RWPE2 (cell line): ENCODE data around the gene KLC1.

Experiments
- ATAC-seq: fragments of 200-7000 bp; cut with Tn5 transposase; 3 replicates; pipeline ENCODE4 v1.9.1; 2021; ENCODE audit warnings: low read depth
- DNase-seq: peaks from one replicate; pipeline ENCODE4 v3.0.0-alpha.2; 2020; ENCODE audit warnings: low spot score
- H3K27ac ChIP-seq: fragments of 450-650 bp; 2 replicates; pipeline ENCODE4 v1.5.1; 2017; ENCODE audit warnings: mild to moderate bottlenecking; ENCODE audit not compliant: poor library complexity, severe bottlenecking
- H3K27me3 ChIP-seq: fragments of 250-450 bp; sonication (Bioruptor Pico); 2 replicates; pipeline ENCODE4 v1.5.1; 2021; ENCODE audit warnings: mild to moderate bottlenecking, moderate library complexity; ENCODE audit not compliant: insufficient read depth, poor library complexity, severe bottlenecking
- H3K36me3 ChIP-seq: fragments of 250-450 bp; sonication (Bioruptor Pico); 2 replicates; pipeline ENCODE4 v1.5.1; 2020; ENCODE audit warnings: low read depth, mild to moderate bottlenecking, moderate library complexity
- H3K4me1 ChIP-seq: fragments of 250-450 bp; sonication (Bioruptor Pico); 2 replicates; pipeline ENCODE4 v1.5.1; 2021; ENCODE audit warnings: mild to moderate bottlenecking, moderate library complexity; ENCODE audit not compliant: insufficient read depth, poor library complexity, severe bottlenecking
- H3K4me3 ChIP-seq: fragments of 250-450 bp; sonication (Bioruptor Pico); 2 replicates; pipeline ENCODE4 v1.5.1; 2021; ENCODE audit warnings: mild to moderate bottlenecking, moderate library complexity; ENCODE audit not compliant: severe bottlenecking
- H3K9me3 ChIP-seq: fragments of 250-450 bp; sonication (Bioruptor Pico); 2 replicates; pipeline ENCODE4 v1.5.1; 2021; ENCODE audit warnings: mild to moderate bottlenecking, moderate library complexity; ENCODE audit not compliant: severe bottlenecking
- TF ChIP-seq, protein P1 (sequence below): fragments of 450-650 bp; IDR thresholded peaks from one replicate; pipeline ENCODE4 v1.5.1; 2017; ENCODE audit warnings: mild to moderate bottlenecking, moderate library complexity; ENCODE audit not compliant: poor library complexity, severe bottlenecking

Gene KLC1

DNA sequence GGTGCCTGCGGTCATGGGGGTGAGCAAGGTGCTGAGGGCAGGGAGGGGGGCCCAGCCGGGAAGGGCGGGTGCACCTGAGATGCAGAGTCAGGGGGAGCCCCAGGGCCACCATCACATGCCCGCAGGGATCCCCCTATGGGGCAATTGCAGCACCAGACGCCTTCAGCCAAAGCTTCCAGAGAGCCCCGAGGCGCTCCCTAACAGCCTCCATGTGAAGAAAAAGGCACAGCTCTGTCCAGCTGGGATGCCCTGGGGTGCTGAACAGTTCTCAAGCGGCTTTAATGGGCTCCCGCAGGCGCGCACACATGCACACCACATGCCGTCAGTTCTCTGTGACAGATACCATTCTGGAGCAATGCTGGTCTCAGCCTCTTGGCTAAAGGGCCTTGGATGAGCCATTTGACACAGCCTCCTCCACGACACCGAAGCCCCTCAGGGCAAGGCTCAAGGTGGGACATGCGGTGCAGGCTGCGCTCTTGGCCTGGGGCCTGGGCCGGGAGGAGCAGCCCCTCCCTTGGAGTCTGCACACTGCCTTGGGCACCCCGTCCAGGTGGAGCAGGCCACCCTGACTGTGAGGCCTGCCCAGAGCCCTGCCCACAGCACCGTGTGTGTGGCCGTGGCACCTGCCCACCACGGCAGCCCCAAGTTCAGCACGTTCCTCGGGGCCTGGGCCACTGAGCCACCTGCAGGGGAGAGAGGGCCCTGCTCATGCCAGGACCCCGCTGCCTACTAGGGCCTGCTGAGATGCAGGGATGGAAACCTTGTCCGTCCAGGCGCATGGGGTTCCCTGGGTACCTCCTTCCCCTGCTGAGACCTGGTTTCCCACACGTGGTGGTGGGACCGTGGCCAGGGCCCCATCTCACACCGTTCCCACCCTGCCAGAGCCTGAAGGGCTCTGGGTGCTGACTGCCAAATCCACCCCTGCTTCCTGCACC lies 78.6 kb downstream of the KLC1 start:
- Histone ChIP-seq H3K27me3 (no peaks in the 10 kb centered on the region), H3K4me3 (no peak overlapping the region), H3K36me3 (peaks cover 86% of the 10 kb centered on the region), H3K9me3 (no peaks in the 10 kb centered on the region), H3K4me1 (peaks cover 18% of the 10 kb centered on the region), H3K27ac (no peak overlapping the region)
- no peak for DNase-seq
- ATAC-seq, result no peak
- TF ChIP-seq, protein P1, sequence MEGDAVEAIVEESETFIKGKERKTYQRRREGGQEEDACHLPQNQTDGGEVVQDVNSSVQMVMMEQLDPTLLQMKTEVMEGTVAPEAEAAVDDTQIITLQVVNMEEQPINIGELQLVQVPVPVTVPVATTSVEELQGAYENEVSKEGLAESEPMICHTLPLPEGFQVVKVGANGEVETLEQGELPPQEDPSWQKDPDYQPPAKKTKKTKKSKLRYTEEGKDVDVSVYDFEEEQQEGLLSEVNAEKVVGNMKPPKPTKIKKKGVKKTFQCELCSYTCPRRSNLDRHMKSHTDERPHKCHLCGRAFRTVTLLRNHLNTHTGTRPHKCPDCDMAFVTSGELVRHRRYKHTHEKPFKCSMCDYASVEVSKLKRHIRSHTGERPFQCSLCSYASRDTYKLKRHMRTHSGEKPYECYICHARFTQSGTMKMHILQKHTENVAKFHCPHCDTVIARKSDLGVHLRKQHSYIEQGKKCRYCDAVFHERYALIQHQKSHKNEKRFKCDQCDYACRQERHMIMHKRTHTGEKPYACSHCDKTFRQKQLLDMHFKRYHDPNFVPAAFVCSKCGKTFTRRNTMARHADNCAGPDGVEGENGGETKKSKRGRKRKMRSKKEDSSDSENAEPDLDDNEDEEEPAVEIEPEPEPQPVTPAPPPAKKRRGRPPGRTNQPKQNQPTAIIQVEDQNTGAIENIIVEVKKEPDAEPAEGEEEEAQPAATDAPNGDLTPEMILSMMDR, result no peak

DNA sequence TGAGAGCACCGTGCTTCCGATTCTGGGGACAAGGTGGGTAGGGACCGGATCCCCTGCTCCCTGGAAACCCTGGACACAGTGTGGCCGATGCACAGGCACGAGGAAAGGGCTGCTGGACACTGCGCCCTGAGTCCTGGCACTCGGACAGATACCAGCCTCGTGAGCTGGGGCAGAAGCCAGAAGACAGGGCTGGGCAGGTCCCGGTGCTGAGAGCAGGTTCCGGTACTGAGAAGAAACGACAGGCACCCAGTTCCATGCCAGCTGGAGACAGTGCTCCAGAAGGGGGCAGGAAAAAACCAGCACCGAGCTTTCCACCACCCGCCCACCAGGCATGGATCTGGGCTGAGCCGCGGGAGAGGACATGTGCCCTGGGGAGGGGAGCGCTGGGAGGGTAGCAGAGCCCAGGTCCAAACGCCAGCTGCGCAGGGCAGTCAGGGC lies 79.8 kb downstream of the KLC1 start:
- Histone ChIP-seq H3K9me3 (no peaks in the 10 kb centered on the region), H3K27me3 (no peaks in the 10 kb centered on the region), H3K4me3 (no peak overlapping the region), H3K27ac (no peak overlapping the region), H3K36me3 (peaks cover 94% of the 10 kb centered on the region), H3K4me1 (peaks cover 28% of the 10 kb centered on the region)
- ATAC-seq (no peak), DNase-seq (no peak)
- TF ChIP-seq, protein P1, result no peak

GRCh38 chr14:103709814-103710213 lies 80.8 kb downstream of the KLC1 start:
- Histone ChIP-seq H3K4me3 (no peak overlapping the region), H3K4me1 (peaks cover 32% of the 10 kb centered on the region), H3K9me3 (no peaks in the 10 kb centered on the region), H3K27me3 (no peaks in the 10 kb centered on the region), H3K36me3 (peaks cover 87% of the 10 kb centered on the region), H3K27ac (no peak overlapping the region)
- no peak for DNase-seq
- TF ChIP-seq, protein P1, result no peak
- no peak for ATAC-seq

DNA sequence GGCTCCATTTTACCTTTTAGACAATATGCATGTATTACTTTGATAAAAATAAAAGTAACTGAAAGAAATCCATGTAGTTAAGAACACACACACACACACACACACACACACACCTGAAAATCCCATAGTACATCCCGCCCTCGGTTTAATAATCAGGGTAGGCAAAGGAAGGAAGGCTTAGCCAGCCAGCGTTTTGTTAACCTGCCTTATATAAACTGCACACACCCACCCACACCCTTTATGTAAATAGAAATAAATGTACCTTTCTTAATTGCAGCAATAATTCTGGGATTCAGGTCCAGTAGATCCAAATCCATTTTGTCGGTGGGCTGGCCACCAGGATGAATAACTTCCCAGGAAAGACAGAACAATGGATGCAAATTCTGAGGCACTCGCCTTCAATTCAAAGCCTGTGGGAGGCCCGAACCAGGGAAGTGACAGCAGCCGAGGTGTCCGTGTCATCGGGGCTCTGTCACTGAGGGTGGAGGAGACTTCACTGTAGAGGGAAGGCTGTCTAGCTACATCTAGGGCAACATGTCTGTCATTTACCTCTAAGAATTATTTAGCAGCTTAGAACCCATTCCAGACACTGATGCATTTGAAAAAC lies 81.9 kb downstream of the KLC1 start:
- TF ChIP-seq, protein P1, result no peak
- Histone ChIP-seq H3K36me3 (peaks cover 77% of the 10 kb centered on the region), H3K9me3 (no peaks in the 10 kb centered on the region), H3K4me1 (peaks cover 32% of the 10 kb centered on the region), H3K4me3 (no peak overlapping the region), H3K27me3 (no peaks in the 10 kb centered on the region), H3K27ac (peak overlapping the region; percentile 86)
- DNase-seq (no peak), ATAC-seq (no peak)
